B cell (primary cell): Measurements from ENCODE around the gene CMIP.

ENCODE experiments used
- EZH2 ChIP-seq: IDR thresholded peaks from 2 replicates; pipeline ENCODE4 v1.6.1; 2012; ENCODE audit warnings: borderline replicate concordance, low read depth, mild to moderate bottlenecking, moderate library complexity, low read length; ENCODE audit not compliant: insufficient read depth, poor library complexity, severe bottlenecking
- TF ChIP-seq, protein P1 (sequence below): fragments of 200-600 bp; IDR thresholded peaks from one replicate; pipeline ENCODE4 v1.8.0; 2022; ENCODE audit warnings: antibody characterized with exemption, mild to moderate bottlenecking

DNA sequence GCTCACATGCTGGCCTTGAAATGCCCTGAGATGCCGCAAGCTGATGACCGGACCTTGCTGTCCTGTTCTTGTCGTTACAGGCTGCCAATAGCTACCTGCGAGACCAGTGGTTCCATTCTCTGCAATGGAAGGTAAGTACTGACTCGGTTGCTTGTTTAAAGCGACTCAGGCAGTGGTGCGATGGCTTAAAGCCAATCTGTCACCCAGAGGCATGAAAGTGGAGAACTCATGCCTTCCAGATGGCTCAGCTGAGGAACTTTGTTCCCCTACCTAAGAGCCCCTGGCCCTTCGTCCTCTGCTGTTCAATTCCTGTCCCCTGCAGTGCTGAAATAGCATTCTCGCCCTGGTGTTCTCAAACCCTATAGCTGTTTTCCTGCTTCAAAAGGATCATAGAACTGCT, 176.2 kb downstream of the CMIP start:
- TF ChIP-seq, protein P1, sequence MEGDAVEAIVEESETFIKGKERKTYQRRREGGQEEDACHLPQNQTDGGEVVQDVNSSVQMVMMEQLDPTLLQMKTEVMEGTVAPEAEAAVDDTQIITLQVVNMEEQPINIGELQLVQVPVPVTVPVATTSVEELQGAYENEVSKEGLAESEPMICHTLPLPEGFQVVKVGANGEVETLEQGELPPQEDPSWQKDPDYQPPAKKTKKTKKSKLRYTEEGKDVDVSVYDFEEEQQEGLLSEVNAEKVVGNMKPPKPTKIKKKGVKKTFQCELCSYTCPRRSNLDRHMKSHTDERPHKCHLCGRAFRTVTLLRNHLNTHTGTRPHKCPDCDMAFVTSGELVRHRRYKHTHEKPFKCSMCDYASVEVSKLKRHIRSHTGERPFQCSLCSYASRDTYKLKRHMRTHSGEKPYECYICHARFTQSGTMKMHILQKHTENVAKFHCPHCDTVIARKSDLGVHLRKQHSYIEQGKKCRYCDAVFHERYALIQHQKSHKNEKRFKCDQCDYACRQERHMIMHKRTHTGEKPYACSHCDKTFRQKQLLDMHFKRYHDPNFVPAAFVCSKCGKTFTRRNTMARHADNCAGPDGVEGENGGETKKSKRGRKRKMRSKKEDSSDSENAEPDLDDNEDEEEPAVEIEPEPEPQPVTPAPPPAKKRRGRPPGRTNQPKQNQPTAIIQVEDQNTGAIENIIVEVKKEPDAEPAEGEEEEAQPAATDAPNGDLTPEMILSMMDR: no peak
- no peak for TF ChIP-seq EZH2
